Activated CD4-positive, alpha-beta memory T cell treated with anti-CD3 and anti-CD28 coated beads for 36 hours (primary cell): ENCODE measurements around the gene HTR2C. TPM values are rescaled to one million over a fixed set of nuclear protein-coding genes. Genes with fewer than 3 reads are reported as not detected.
"Not testable (repeated sequence)": the region's sequence is repeated elsewhere in the genome, so short reads cannot be mapped to it uniquely, and the experiment has no call there.

Experiments used
- CTCF ChIA-PET: fragments of 350-600 bp; sonication (Branson Sonifier 250); formaldehyde crosslinking; loops from one replicate; lab custom pipeline; 2021; ENCODE audit warnings: antibody characterized with exemption, inconsistent platforms; lab: Charles Lee
- POLR2A ChIA-PET: fragments of 350-600 bp; sonication (Branson Sonifier 250); formaldehyde crosslinking; loops from one replicate; lab custom pipeline; 2021; ENCODE audit warnings: antibody characterized with exemption; lab: Charles Lee
- DNase-seq: peaks from one replicate; pipeline ENCODE4 v3.0.0-alpha.2; 2020
- H3K27ac Mint-ChIP-seq: one replicate; pipeline ENCODE4 v1.8.0; 2021; ENCODE audit warnings: mixed read lengths
- H3K27me3 Mint-ChIP-seq: one replicate; pipeline ENCODE4 v1.8.0; 2021; ENCODE audit warnings: mixed read lengths
- H3K36me3 Mint-ChIP-seq: one replicate; pipeline ENCODE4 v1.8.0; 2021; ENCODE audit warnings: mixed read lengths
- H3K4me1 Mint-ChIP-seq: one replicate; pipeline ENCODE4 v1.8.0; 2021; ENCODE audit warnings: low read depth, mixed read lengths
- H3K4me3 Mint-ChIP-seq: one replicate; pipeline ENCODE4 v1.8.0; 2021; ENCODE audit warnings: mild to moderate bottlenecking, mixed read lengths
- H3K9me3 Mint-ChIP-seq: one replicate; pipeline ENCODE4 v1.8.0; 2021; ENCODE audit warnings: mixed read lengths
- intact Hi-C: fragments of 100-400 bp; cut with micrococcal nuclease; formaldehyde crosslinking; loops from one replicate; pipeline ENCODE4 v1.15.1; 2023
- total RNA-seq, 2 experiments: library from RNA; stranded (reverse); gene quantifications; one replicate each; pipeline ENCODE4 v1.2.3, GENCODE V29; 2021

HTR2C gene
- total RNA-seq, 2 experiments from 2014 or later = not detected

- no peaks in the 10 kb centered on the region for H3K36me3 Mint-ChIP-seq
- DNase-seq = no peak
- H3K27ac Mint-ChIP-seq = no peak overlapping the region
- POLR2A ChIA-PET = no interaction called here
- no peaks in the 10 kb centered on the region for H3K27me3 Mint-ChIP-seq
- peaks cover 2% of the 10 kb centered on the region for H3K9me3 Mint-ChIP-seq
- H3K4me3 Mint-ChIP-seq = no peak overlapping the region
- H3K4me1 Mint-ChIP-seq = no peaks in the 10 kb centered on the region
- CTCF ChIA-PET = no interaction called here
- intact Hi-C loops = loop anchor here (5.0 kb wide), 1 partner anchor 536 kb away; no protein-coding TSS in a partner anchor
These were observed 27.2 kb downstream of the HTR2C start for GRCh38 chrX:114611018-114611619.

GRCh38 chrX:114615765-114616164 lies 31.9 kb downstream of the HTR2C start:
- POLR2A ChIA-PET = no interaction called here
- H3K27ac Mint-ChIP-seq = no peak overlapping the region
- no peaks in the 10 kb centered on the region for H3K9me3 Mint-ChIP-seq
- H3K27me3 Mint-ChIP-seq = no peaks in the 10 kb centered on the region
- DNase-seq = no peak
- H3K4me1 Mint-ChIP-seq = no peaks in the 10 kb centered on the region
- CTCF ChIA-PET = no interaction called here
- no peaks in the 10 kb centered on the region for H3K36me3 Mint-ChIP-seq
- intact Hi-C loops = no loop called here
- H3K4me3 Mint-ChIP-seq = no peak overlapping the region

- CTCF ChIA-PET = no interaction called here
These were observed 36.0 kb downstream of the HTR2C start for GRCh38 chrX:114619874-114620273.

GRCh38 chrX:114626323-114626722 lies 42.4 kb downstream of the HTR2C start:
- CTCF ChIA-PET = no interaction called here
- POLR2A ChIA-PET = no interaction called here
- Mint-ChIP-seq H3K4me1 (no peaks in the 10 kb centered on the region), H3K36me3 (no peaks in the 10 kb centered on the region), H3K4me3 (no peak overlapping the region), H3K27ac (no peak overlapping the region), H3K9me3 (no peaks in the 10 kb centered on the region), H3K27me3 (no peaks in the 10 kb centered on the region)
- no peak for DNase-seq
- intact Hi-C loops = no loop called here

More at GRCh38 chrX:114619874-114620273, 36.0 kb downstream of the HTR2C start:
- H3K36me3 Mint-ChIP-seq = no peaks in the 10 kb centered on the region
- no peak overlapping the region for H3K4me3 Mint-ChIP-seq
- H3K27me3 Mint-ChIP-seq = no peaks in the 10 kb centered on the region
- H3K9me3 Mint-ChIP-seq = no peaks in the 10 kb centered on the region
- no peak for DNase-seq
- H3K4me1 Mint-ChIP-seq = no peaks in the 10 kb centered on the region
- POLR2A ChIA-PET = no interaction called here
- H3K27ac Mint-ChIP-seq = no peak overlapping the region
- intact Hi-C loops = no loop called here

GRCh38 chrX:114635986-114636385 lies 52.1 kb downstream of the HTR2C start:
- intact Hi-C loops = no loop called here
- Mint-ChIP-seq H3K4me1 (no peaks in the 10 kb centered on the region), H3K4me3 (no peak overlapping the region), H3K27me3 (no peaks in the 10 kb centered on the region), H3K27ac (no peak overlapping the region), H3K36me3 (no peaks in the 10 kb centered on the region), H3K9me3 (no peaks in the 10 kb centered on the region)
- CTCF ChIA-PET = no interaction called here
- POLR2A ChIA-PET = no interaction called here
- DNase-seq = no peak

- no peaks in the 10 kb centered on the region for H3K9me3 Mint-ChIP-seq
- ChIA-PET CTCF (no interaction called here), POLR2A (no interaction called here)
- DNase-seq = no peak
- no peaks in the 10 kb centered on the region for H3K36me3 Mint-ChIP-seq
- no peaks in the 10 kb centered on the region for H3K4me1 Mint-ChIP-seq
- no peaks in the 10 kb centered on the region for H3K27me3 Mint-ChIP-seq
- no peak overlapping the region for H3K4me3 Mint-ChIP-seq
- no peak overlapping the region for H3K27ac Mint-ChIP-seq
- intact Hi-C loops = no loop called here
These were observed 66.5 kb downstream of the HTR2C start for GRCh38 chrX:114650351-114650750.

GRCh38 chrX:114675365-114675764 lies 91.5 kb downstream of the HTR2C start:
- ChIA-PET CTCF (no interaction called here), POLR2A (no interaction called here)
- Mint-ChIP-seq H3K36me3 (no peaks in the 10 kb centered on the region), H3K4me1 (no peaks in the 10 kb centered on the region), H3K4me3 (no peak overlapping the region), H3K27me3 (no peaks in the 10 kb centered on the region), H3K27ac (no peak overlapping the region), H3K9me3 (peaks cover 3% of the 10 kb centered on the region)
- intact Hi-C loops = no loop called here
- no peak for DNase-seq

GRCh38 chrX:114700533-114700932 lies 116.6 kb downstream of the HTR2C start:
- POLR2A ChIA-PET, intact Hi-C loops, H3K4me1 Mint-ChIP-seq, H3K36me3 Mint-ChIP-seq, CTCF ChIA-PET, H3K9me3 Mint-ChIP-seq, DNase-seq, H3K4me3 Mint-ChIP-seq, H3K27me3 Mint-ChIP-seq, H3K27ac Mint-ChIP-seq: not testable (repeated sequence)

GRCh38 chrX:114709406-114709805 lies 125.5 kb downstream of the HTR2C start:
- Mint-ChIP-seq H3K27ac (no peak overlapping the region), H3K4me1 (no peaks in the 10 kb centered on the region), H3K9me3 (no peaks in the 10 kb centered on the region), H3K36me3 (no peaks in the 10 kb centered on the region), H3K4me3 (no peak overlapping the region), H3K27me3 (no peaks in the 10 kb centered on the region)
- POLR2A ChIA-PET = no interaction called here
- CTCF ChIA-PET = no interaction called here
- DNase-seq = no peak
- intact Hi-C loops = no loop called here

GRCh38 chrX:114710571-114710970 lies 126.7 kb downstream of the HTR2C start:
- ChIA-PET POLR2A (no interaction called here), CTCF (no interaction called here)
- Mint-ChIP-seq H3K36me3 (no peaks in the 10 kb centered on the region), H3K4me1 (no peaks in the 10 kb centered on the region), H3K27ac (no peak overlapping the region), H3K9me3 (no peaks in the 10 kb centered on the region), H3K4me3 (no peak overlapping the region), H3K27me3 (no peaks in the 10 kb centered on the region)
- intact Hi-C loops = no loop called here
- DNase-seq = no peak

GRCh38 chrX:114712466-114712865 lies 128.6 kb downstream of the HTR2C start:
- H3K9me3 Mint-ChIP-seq = no peaks in the 10 kb centered on the region
- H3K27ac Mint-ChIP-seq = no peak overlapping the region
- no peak overlapping the region for H3K4me3 Mint-ChIP-seq
- no peak for DNase-seq
- no peaks in the 10 kb centered on the region for H3K36me3 Mint-ChIP-seq
- no peaks in the 10 kb centered on the region for H3K27me3 Mint-ChIP-seq
- intact Hi-C loops = no loop called here
- POLR2A ChIA-PET = no interaction called here
- CTCF ChIA-PET = no interaction called here
- H3K4me1 Mint-ChIP-seq = no peaks in the 10 kb centered on the region

GRCh38 chrX:114715096-114715495 lies 131.2 kb downstream of the HTR2C start:
- H3K9me3 Mint-ChIP-seq = peaks cover 1% of the 10 kb centered on the region
- H3K4me1 Mint-ChIP-seq = no peaks in the 10 kb centered on the region
- H3K27ac Mint-ChIP-seq = no peak overlapping the region
- ChIA-PET POLR2A (no interaction called here), CTCF (no interaction called here)
- no peaks in the 10 kb centered on the region for H3K36me3 Mint-ChIP-seq
- no peak for DNase-seq
- H3K27me3 Mint-ChIP-seq = no peaks in the 10 kb centered on the region
- intact Hi-C loops = no loop called here
- H3K4me3 Mint-ChIP-seq = no peak overlapping the region

GRCh38 chrX:114717921-114718320 lies 134.0 kb downstream of the HTR2C start:
- Mint-ChIP-seq H3K9me3 (peaks cover 2% of the 10 kb centered on the region), H3K27ac (no peak overlapping the region), H3K27me3 (no peaks in the 10 kb centered on the region), H3K36me3 (no peaks in the 10 kb centered on the region), H3K4me3 (no peak overlapping the region), H3K4me1 (no peaks in the 10 kb centered on the region)
- CTCF ChIA-PET = no interaction called here
- POLR2A ChIA-PET = no interaction called here
- no peak for DNase-seq
- intact Hi-C loops = no loop called here
